PC-3 (cell line): ENCODE measurements around the gene CSH2. TPM values are rescaled to one million over a fixed set of nuclear protein-coding genes. Genes with fewer than 3 reads are reported as not detected.
"Not testable (repeated sequence)": the region's sequence is repeated elsewhere in the genome, so short reads cannot be mapped to it uniquely, and the experiment has no call there.

Experiments
- ATAC-seq: fragments of 200-7000 bp; cut with Tn5 transposase; 2 replicates; pipeline ENCODE4 v1.9.1; 2020; ENCODE audit warnings: mild to moderate bottlenecking, moderate library complexity
- Bru-seq: library from RNA; stranded (reverse); fragments of 400-500 nt; gene quantifications from one replicate; lab custom pipeline; 2021; lab: Mats Ljungman, UMichigan
- BruChase-seq, 2 experiments: library from RNA; stranded (reverse); fragments of 400-500 nt; gene quantifications; one replicate each; lab custom pipeline; 2021; lab: Mats Ljungman, UMichigan
- BruUV-seq: library from RNA; stranded (reverse); fragments of 400-500 nt; replicated peaks from 2 replicates; lab custom pipeline; 2021; lab: Mats Ljungman, UMichigan
- CTCF ChIA-PET: fragments of 300-600 bp; sonication (Branson Sonifier 250); formaldehyde crosslinking; loops from one replicate; lab custom pipeline; 2022; ENCODE audit warnings: antibody characterized with exemption; lab: Charles Lee
- POLR2A ChIA-PET: fragments of 300-600 bp; sonication (Branson Sonifier 250); formaldehyde crosslinking; loops from one replicate; lab custom pipeline; 2022; ENCODE audit warnings: antibody characterized with exemption; ENCODE audit not compliant: unreplicated experiment; lab: Charles Lee
- DNase-seq: peaks from one replicate; pipeline ENCODE4 v3.0.0-alpha.2; 2015
- H2AFZ ChIP-seq: fragments of 300-600 bp; sonication (generic); 2 replicates; pipeline ENCODE4 v1.6.0; 2016; ENCODE audit warnings: antibody characterized with exemption, low read length
- H3F3A ChIP-seq: fragments of 300-600 bp; sonication (generic); one replicate; pipeline ENCODE4 v1.6.0; 2017; ENCODE audit warnings: antibody characterized with exemption, low read length, control low read depth, mild to moderate bottlenecking; ENCODE audit not compliant: unreplicated experiment
- H3K27ac ChIP-seq: fragments of 300-600 bp; sonication (generic); 2 replicates; pipeline ENCODE4 v1.5.1; 2016; ENCODE audit warnings: mild to moderate bottlenecking, low read length
- H3K27me3 ChIP-seq: fragments of 300-600 bp; sonication (generic); 2 replicates; pipeline ENCODE4 v1.6.1; 2016; ENCODE audit warnings: low read length, mixed read lengths
- H3K36me3 ChIP-seq: fragments of 300-600 bp; sonication (generic); 2 replicates; pipeline ENCODE4 v1.6.1; 2016; ENCODE audit warnings: low read depth, mixed run types, low read length, mixed read lengths
- H3K4me1 ChIP-seq: fragments of 300-600 bp; sonication (generic); 2 replicates; pipeline ENCODE4 v1.5.1; 2016; ENCODE audit warnings: low read length; ENCODE audit not compliant: insufficient read depth
- H3K4me2 ChIP-seq: fragments of 300-600 bp; sonication (generic); 2 replicates; pipeline ENCODE4 v1.6.0; 2016; ENCODE audit warnings: low read length
- H3K4me3 ChIP-seq: fragments of 300-600 bp; sonication (generic); 2 replicates; pipeline ENCODE4 v1.5.1; 2016; ENCODE audit warnings: mild to moderate bottlenecking, low read length, mixed read lengths
- H3K79me2 ChIP-seq: fragments of 300-600 bp; sonication (generic); 2 replicates; pipeline ENCODE4 v1.6.1; 2017; ENCODE audit warnings: low read length, mixed read lengths
- H3K9ac ChIP-seq: fragments of 300-600 bp; sonication (generic); 2 replicates; pipeline ENCODE4 v1.6.0; 2016; ENCODE audit warnings: mild to moderate bottlenecking, low read length
- H3K9me2 ChIP-seq: fragments of 300-600 bp; sonication (generic); replicated peaks from 2 replicates; pipeline ENCODE4 v1.6.1; 2016; ENCODE audit warnings: mixed run types, low read length, mixed read lengths
- H3K9me3 ChIP-seq: fragments of 300-600 bp; sonication (generic); 2 replicates; pipeline ENCODE4 v1.6.1; 2016; ENCODE audit warnings: low read length, mixed read lengths
- H4K20me1 ChIP-seq: fragments of 300-600 bp; sonication (generic); 2 replicates; pipeline ENCODE4 v1.6.1; 2016; ENCODE audit warnings: low read length, mixed read lengths
- intact Hi-C: fragments of 100-400 bp; cut with micrococcal nuclease; formaldehyde crosslinking; loops from 2 replicates; pipeline ENCODE4 v1.9.0; 2023
- long read RNA-seq: library from polyadenylated mRNA; unstranded; transcript quantifications from one replicate; pipeline ENCODE4 v2.0.0, GENCODE V29; 2021; ENCODE audit not compliant: unreplicated experiment
- total RNA-seq: library from RNA; depleted of rRNA; stranded (reverse); fragments of >200 nt; gene quantifications from 2 replicates; pipeline ENCODE4 v1.2.3, GENCODE V29; 2014; rRNA removed

CSH2 gene
- total RNA-seq: not detected in 2 replicates
- not detected for Bru-seq, nascent RNA
- not detected for BruChase-seq, experiment 1, labeled RNA remaining after a 6-hour chase
- not detected for BruChase-seq, experiment 2, labeled RNA remaining after a 2-hour chase
- long read RNA-seq: 0 reads

- H3F3A ChIP-seq, H2AFZ ChIP-seq, H3K9me2 ChIP-seq, intact Hi-C loops, H3K9me3 ChIP-seq, H3K4me2 ChIP-seq, H3K79me2 ChIP-seq, CTCF ChIA-PET, BruUV-seq, H3K4me3 ChIP-seq, H3K4me1 ChIP-seq, H3K9ac ChIP-seq, H3K27me3 ChIP-seq, DNase-seq, H3K36me3 ChIP-seq, H3K27ac ChIP-seq, H4K20me1 ChIP-seq, ATAC-seq: not testable (repeated sequence)
- POLR2A ChIA-PET: interaction anchor here (0.7 kb wide), 1 partner anchor 73 kb away, joined by 3 read pairs; no protein-coding TSS in a partner anchor
Observed at GRCh38 chr17:63873577-63873976, at the start of gene CSH2. TSS of gene CSH2 (minus strand) at chr17:63873677. CDS start at chr17:63873614, 63 bp downstream.

- H3K36me3 ChIP-seq, POLR2A ChIA-PET, H3K9me3 ChIP-seq, H3K4me3 ChIP-seq, CTCF ChIA-PET, DNase-seq, ATAC-seq, H3K27ac ChIP-seq, H3K79me2 ChIP-seq, intact Hi-C loops, BruUV-seq, H3F3A ChIP-seq, H3K9ac ChIP-seq, H2AFZ ChIP-seq, H3K27me3 ChIP-seq, H3K4me1 ChIP-seq, H3K9me2 ChIP-seq, H3K4me2 ChIP-seq, H4K20me1 ChIP-seq: not testable (repeated sequence)
Observed at GRCh38 chr17:63922402-63922801, 48.9 kb upstream of the CSH2 start.

DNA sequence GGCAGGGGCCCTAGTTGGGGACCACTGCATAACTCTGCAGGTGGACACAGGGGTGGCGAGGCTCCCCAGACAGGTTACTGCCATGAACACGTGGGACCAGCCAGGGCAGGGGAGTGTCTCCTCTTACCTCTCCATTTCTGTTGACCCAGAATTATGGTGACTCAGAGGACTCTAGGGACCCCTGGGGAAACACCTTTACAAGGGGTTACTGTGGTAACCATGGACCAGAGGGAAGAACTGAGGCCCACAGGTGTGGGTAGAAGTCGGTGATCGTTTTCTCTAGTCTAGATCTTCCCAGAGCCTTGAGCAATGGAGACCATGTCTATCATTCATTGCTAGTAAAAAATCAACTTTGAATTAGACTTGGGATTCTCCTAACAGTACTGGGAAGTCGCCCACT lies 47.3 kb upstream of the CSH2 start:
- H3K79me2 ChIP-seq, DNase-seq, H3K9ac ChIP-seq, H3K27ac ChIP-seq, H2AFZ ChIP-seq, intact Hi-C loops, ATAC-seq, H3K4me1 ChIP-seq, H3F3A ChIP-seq, BruUV-seq, POLR2A ChIA-PET, H4K20me1 ChIP-seq, H3K4me2 ChIP-seq, H3K4me3 ChIP-seq, H3K9me3 ChIP-seq, H3K27me3 ChIP-seq, H3K9me2 ChIP-seq, H3K36me3 ChIP-seq: not testable (repeated sequence)
- CTCF ChIA-PET: interaction anchor here (3.2 kb wide), 1 partner anchor 30 kb away, joined by 22 read pairs; no protein-coding TSS in a partner anchor

DNA sequence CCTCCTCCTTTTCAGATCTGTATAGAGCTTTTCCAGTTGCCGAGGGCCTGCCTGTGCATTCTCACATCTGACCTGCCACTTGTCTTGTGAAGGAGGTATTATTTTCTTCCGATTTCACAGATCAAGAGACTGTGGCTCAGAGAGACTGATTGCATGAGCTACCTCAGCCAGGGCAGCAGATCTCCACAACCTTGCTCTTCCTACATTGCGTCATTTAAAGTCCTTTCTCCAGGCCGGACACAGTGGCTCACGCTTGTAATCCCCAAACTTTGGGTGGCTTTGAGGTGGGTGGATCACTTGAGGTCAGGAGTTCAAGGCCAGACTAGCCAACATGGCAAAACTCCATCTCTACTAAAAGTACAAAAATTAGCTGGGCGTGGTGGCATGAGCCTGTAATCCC lies 46.6 kb upstream of the CSH2 start:
- H3K9me3 ChIP-seq, H3K36me3 ChIP-seq, ATAC-seq, DNase-seq, POLR2A ChIA-PET, H2AFZ ChIP-seq, H3F3A ChIP-seq, intact Hi-C loops, H3K4me3 ChIP-seq, H3K4me1 ChIP-seq, H3K9ac ChIP-seq, H3K27ac ChIP-seq, H3K4me2 ChIP-seq, H4K20me1 ChIP-seq, BruUV-seq, H3K79me2 ChIP-seq, H3K9me2 ChIP-seq: not testable (repeated sequence)
- CTCF ChIA-PET: interaction anchor here (0.6 to 3.2 kb wide), 11 partner anchors 10 to 213 kb away, joined by 3 to 33 read pairs (median 4); no protein-coding TSS in a partner anchor
- peaks cover 14% of the 10 kb centered on the region; the same call in 1 of the 2 replicates for H3K27me3 ChIP-seq
